H1 (cell line): ENCODE measurements around the gene MARK1. TPM values are rescaled to one million over a fixed set of nuclear protein-coding genes. Genes with fewer than 3 reads are reported as not detected.

Experiments
- POLR2A ChIP-seq, 2 experiments: IDR thresholded peaks; 1 replicate in 1 of 2; 2 replicates in 1 of 2; pipeline ENCODE4 v1.6.1; 2011; ENCODE audit warnings: low read depth in 2 of 2, low read length in 2 of 2, mild to moderate bottlenecking in 2 of 2; ENCODE audit errors: control extremely low read depth in 1 of 2
- polyA plus RNA-seq, 7 experiments: library from polyadenylated mRNA; depleted of rRNA in 3 of 7; stranded (reverse) in 5 of 7; unstranded in 2 of 7; fragments of >200 nt in 5 of 7; fragments of 200-250 nt in 2 of 7; gene quantifications; 1 replicate in 5 of 7; 2 replicates in 1 of 7; 4 replicates in 1 of 7; pipeline versions ENCODE4 v1.2.1 to v1.2.3, GENCODE V29; 2011 to 2013; ENCODE audit warnings: missing spikeins in 2 of 7, mixed read lengths in 2 of 7
- total RNA-seq: library from RNA; stranded (reverse); fragmentation: NEBNext Ultra II Directional; extraction: Animal tissue kit (Norgen Biotek cat#: 25700); gene quantifications from 2 replicates; pipeline ENCODE4 v1.2.1, GENCODE V29; 2021

Gene MARK1
- total and polyA plus RNA-seq, 2 of the 8 experiments (the other 6 are each of a cell fraction or from before 2014, with no cell fraction given) = 5.5 to 20.5 TPM

DNA sequence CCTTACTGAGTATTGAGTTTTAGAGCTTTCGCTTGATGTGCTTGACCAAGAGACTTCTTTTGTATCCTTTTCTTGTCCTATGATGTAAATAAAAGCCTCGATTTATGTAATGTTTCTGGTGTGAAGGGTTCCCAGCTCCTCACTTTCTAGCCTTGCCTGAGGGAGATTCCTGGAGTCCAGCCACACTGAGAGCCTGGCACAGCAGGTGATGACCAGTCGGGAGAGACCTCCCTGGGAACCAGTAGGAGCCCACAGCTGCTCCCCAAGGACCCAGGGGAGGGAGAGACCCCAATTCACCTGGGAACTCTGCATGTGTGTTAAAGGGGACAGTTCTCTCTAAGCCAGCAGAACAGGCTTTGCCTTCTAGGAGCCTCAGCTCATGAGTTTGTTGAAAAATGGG lies 171.1 kb downstream of the MARK1 start (continued):
- TF ChIP-seq POLR2A (IDR thresholded peaks at IDR 0.05; ENCODE audit: control extremely low read depth in 1 of 2, low read depth in 2 of 2, low read length in 2 of 2) = no peak
